Hepatocyte (in vitro differentiated cells): ENCODE results near the gene TUBGCP3.

Experiments used
- CTCF ChIP-seq: fragments of 200-600 bp; sonication (generic); IDR thresholded peaks from 2 replicates; pipeline ENCODE4 v1.5.1; 2016; ENCODE audit warnings: antibody characterized with exemption, mild to moderate bottlenecking; ENCODE audit not compliant: poor library complexity
- EZH2 ChIP-seq: fragments of 200-600 bp; sonication (generic); IDR thresholded peaks from 2 replicates; pipeline ENCODE4 v1.6.1; 2016; ENCODE audit warnings: antibody characterized with exemption, mild to moderate bottlenecking, borderline replicate concordance

GRCh38 chr13:112467236-112467635 is 120.7 kb downstream of the TUBGCP3 start:
- no peak for TF ChIP-seq CTCF
- no peak for TF ChIP-seq EZH2
